Fibroblast of peridontal ligament (primary cell): ENCODE data around the gene PXN.
"Not testable (repeated sequence)": the region's sequence is repeated elsewhere in the genome, so short reads cannot be mapped to it uniquely, and the experiment has no call there.

Source experiments
- DNase-seq: peaks from one replicate; pipeline ENCODE4 v3.0.0-alpha.2; 2010; ENCODE audit errors: extremely low read depth

PXN gene

DNA sequence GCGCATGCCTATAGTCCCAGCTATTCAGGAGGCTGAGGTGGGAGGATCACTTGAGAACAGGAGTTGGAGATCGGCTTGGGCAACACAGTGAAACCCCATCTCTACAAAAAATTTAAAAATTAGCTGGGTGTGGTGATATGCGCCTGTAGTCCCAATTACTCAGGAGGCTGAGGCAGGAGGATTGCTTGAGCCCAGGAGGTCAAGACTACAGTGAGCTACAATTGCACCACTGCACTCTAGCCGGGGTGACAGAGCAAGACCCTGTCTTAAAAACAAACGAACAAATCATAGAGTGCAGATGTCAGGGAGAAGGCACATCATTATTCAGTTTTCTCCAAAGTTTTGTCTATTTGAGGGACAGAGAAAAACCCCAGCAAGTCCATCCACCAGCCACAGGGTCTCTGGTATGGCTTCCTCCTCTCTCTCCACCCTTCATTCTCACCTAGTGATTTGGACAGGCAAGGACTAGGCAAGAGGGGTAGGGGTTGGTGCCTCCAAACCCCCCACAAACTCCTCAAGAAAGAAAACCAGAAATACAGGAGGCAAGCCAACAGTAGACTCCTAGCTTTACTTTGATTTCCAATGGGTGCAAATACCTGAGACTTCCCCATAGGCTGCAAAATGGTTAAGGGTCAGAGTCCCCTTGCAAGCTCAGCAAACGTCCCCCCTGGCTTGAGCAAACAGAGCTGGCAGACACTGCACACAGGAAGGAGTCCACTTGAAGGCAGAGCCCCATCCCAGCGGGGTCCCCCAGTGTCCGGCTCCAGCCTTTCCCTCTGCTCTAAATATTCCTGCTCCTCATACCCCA is 38.1 kb downstream of the PXN start:
- DNase-seq, result no peak

DNA sequence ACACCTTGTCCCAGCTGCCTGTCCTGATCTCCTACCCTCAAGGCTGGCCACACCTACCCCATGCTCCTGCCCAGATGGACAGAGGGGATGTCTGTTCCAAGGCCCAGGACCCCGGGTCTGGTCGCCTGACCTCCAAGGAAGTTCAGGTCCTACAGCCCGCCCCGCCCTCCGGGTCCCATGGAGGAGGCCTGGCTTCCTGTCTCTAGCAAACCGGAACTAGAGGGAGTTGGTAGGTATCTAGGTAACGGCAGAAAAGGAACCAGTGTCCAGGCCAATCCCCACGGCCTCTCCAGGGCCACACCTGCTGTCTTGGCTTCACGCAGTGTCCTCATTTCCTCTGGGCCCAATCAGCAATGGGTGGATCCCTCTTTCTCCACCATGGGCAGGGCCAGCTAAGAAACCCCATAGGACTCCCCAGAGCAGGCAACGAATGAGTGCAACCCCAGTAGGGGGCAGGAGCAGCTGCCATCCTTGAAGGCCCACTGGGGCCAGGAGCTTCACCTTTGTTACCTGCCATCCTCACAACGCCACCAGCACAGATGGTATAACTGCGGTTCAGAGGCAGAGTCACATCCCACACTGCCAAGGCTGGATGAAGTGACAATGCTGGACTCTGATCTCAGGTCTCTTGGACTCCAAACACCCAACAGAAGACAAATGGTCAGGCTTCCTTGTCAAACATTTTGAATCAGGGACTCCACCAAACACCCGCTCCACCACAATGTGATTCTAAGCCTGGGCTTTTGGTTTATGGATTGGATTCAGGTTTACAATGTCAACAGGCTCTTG is 39.5 kb downstream of the PXN start:
- DNase-seq, result no peak

GRCh38 chr12:120225200-120225558 is 40.4 kb downstream of the PXN start:
- DNase-seq, result no peak

GRCh38 chr12:120224304-120225199 is 41.0 kb downstream of the PXN start:
- DNase-seq, result no peak

DNA sequence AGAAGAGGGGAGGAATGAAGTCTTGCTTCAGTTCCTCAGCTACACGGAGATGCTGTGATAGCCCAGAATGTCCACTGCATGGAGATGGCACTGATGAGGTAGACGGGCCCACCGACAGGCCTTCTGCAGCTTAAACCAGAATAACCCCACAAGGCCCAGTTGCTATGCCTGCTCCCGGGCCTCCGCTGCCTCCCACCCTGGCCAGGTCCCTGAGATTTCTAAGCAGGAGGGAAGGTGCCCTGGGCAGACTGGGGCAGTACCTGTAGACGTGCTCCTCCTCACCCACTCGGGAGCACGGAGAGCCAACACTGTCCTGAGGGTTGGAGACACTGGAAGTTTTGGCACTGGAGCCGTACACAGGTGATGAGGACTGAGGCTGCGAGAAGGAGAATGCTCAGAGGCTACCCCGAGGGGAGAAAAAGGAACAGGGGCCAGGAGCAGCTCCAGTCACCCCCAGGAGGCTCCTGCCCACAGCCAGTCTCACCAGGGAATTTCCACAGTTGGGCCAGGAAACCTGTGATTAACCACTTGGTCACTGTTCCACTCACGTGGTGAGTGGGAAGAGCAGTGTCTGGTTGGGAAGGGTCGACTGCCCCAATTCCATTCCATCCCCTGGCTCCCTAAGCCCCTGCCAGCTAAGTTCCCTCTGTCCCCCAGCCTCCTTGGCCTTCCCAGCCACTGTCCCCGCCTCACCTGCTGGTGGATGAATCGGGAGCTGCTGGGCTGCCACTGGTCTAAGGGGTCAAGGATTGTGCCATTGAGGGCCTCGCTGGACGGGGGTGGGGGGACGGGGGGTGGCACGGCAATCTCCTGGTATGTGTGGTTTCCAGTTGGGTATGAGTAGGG is 41.8 kb downstream of the PXN start:
- DNase-seq, result no peak

GRCh38 chr12:120222288-120222832 is 43.2 kb downstream of the PXN start:
- DNase-seq, result no peak

- DNase-seq, result no peak
Observed at GRCh38 chr12:120221576-120221900, 44.0 kb downstream of the PXN start.

- no peak for DNase-seq
Observed at GRCh38 chr12:120220838-120221575, 44.5 kb downstream of the PXN start.

DNA sequence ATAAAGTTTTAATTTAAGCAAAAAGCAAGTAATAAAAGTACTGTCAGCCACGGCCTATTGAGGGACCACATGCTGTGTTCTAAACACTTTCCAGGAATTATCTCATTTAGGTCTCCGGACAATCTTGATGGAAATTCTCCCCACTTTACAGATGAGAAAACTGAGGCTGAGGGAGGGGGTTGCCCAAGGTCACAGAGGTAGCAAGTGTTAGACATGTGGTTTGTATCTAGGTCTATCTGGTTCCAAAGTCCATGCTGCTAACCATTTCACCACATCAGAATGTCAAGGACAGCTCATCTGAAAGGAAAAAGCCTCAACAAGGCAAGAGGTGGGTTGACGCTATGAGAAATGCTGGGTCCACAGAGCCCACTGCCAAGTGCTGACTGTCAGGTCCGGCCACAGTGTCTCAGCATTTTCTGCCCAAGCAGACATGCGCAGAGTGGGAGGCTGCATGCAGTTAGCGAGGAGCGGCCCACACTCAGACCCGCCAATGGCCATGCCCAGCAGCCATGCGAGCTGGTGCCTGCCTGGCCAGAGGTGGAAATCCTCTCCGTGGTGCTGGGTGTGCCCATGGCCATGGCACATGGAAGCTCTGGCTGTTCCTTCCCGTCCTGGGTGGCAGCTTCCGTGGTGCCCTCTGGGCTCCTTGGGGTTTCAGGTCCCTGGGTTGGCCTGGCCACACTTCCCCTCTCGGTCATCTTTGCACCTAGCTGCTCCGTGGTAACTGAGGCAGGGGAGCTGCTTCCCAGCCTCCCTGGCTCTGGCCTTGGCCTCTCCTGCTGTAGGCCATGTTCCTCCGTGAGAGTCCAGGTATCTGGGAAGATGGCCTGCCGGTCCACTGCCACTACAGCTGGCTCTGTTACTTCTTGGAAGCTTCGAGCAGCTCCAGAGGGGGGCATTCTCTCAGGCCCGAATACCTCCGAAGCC is 46.6 kb downstream of the PXN start:
- DNase-seq, result no peak

- no peak for DNase-seq
Observed at GRCh38 chr12:120216742-120217605, 48.6 kb downstream of the PXN start.

GRCh38 chr12:120215766-120216735 is 49.5 kb downstream of the PXN start:
- DNase-seq, result no peak

- DNase-seq, result no peak
Observed at GRCh38 chr12:120215357-120215735, 50.2 kb downstream of the PXN start.

DNA sequence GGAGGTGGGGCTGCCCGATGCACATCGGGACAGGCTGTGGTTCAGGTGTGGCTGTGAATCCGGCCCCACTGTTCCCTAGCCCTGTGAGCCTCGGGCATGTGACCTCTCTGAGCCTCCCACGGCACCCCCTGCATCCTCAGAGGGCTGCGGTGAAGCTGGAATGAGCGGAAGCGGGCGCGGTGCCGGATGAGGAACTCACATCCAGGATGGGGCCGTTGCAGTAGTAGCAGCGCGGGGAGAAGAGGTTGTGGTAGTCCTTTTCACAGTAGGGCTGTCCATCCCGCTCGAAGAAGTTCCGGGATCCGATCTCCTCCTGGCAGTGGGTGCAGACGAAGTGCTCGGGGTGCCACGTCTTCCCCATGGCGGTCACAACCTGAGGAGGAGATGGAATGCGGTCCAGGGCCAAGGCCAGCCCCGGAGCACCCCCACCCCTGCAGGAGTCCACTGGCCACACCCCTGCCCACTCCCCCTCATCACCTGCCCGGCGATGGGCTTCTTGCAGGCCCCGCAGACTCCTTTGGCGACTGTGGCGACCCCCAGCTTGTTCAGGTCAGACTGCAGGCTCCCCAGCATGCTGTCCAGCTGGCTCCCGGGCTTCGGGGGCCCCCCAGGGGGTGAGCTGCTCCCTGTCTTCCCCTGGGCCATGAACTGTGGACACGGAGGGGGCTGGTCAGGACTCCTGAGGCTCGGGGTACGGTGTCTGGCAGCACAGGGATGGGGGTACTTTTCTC is 50.7 kb downstream of the PXN start:
- no peak for DNase-seq

DNA sequence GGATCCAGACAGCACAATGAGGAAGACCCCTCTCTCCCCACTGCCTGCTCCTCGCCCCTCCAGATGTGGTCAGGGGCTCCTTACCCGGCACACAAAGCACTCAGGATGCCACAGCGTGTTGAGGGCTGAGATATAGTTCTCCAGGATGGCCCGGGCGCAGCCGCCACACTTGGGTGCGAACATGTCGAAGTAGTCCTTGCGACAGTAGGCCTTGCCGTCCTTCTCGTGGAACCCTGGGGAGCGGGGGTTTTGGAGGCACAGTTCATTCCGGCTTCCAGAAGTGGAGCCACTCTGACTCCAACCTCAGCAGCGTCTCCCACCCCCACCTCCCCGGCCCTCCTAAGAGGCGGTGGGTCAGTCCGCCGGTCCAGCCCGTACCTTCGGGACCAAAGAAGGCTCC is 51.8 kb downstream of the PXN start:
- no peak for DNase-seq

GRCh38 chr12:120213182-120213581 is 52.3 kb downstream of the PXN start:
- not testable (repeated sequence) for DNase-seq

DNA sequence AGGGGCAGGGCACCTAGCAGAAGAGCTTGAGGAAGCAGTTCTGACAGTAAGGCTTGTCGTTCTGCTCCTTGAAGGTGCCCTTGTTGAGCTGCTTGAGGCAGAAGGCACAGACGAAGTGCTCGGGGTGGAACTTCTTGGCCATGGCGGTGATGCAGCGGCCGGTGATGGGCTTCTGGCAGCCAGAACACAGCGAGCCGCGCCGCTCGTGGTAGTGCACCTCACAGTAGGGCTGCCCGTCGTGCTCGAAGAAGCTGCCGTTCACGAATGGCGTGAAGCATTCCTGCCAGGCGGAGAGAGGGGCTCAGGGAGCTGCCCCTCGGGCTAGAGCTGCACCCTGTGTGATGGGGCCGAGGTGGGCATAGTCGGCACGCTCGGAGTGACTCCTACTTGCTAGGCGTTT is 53.2 kb downstream of the PXN start:
- DNase-seq, result no peak

GRCh38 chr12:120211904-120212283 is 53.6 kb downstream of the PXN start:
- no peak for DNase-seq
